Esophagus muscularis mucosa (tissue), 4 donors: ENCODE results near the gene GFRA1. TPM values are rescaled to one million over a fixed set of nuclear protein-coding genes. Genes with fewer than 3 reads are reported as not detected.

ENCODE experiments used
- DNase-seq: peaks from one replicate; pipeline ENCODE4 v3.0.0-alpha.2; 2017; ENCODE audit errors: extremely low spot score
- H3K27ac ChIP-seq, 4 donors: fragments of 200-600 bp; sonication (generic); replicated peaks in 1 of 4; 1 replicate in 3 of 4; 2 replicates in 1 of 4; pipeline ENCODE4 v1.5.1; 2016 to 2019; ENCODE audit warnings: mild to moderate bottlenecking in 1 of 4
- H3K27me3 ChIP-seq, 4 donors: fragments of 200-600 bp; sonication (generic); one replicate each; pipeline versions ENCODE4 v1.5.1 to v1.6.0; 2016 to 2019
- H3K36me3 ChIP-seq, 4 donors: fragments of 200-600 bp; sonication (generic); one replicate each; pipeline ENCODE4 v1.5.1; 2016 to 2019
- H3K4me1 ChIP-seq, 4 donors: fragments of 200-600 bp; sonication (generic); one replicate each; pipeline ENCODE4 v1.5.1; 2016 to 2019
- H3K4me3 ChIP-seq, 4 donors: fragments of 200-600 bp; sonication (generic); 1 replicate in 2 of 4; 2 replicates in 2 of 4; pipeline ENCODE4 v1.5.1; 2016 to 2019; ENCODE audit warnings: mild to moderate bottlenecking in 4 of 4, moderate library complexity in 1 of 4
- H3K9me3 ChIP-seq, 4 donors: fragments of 200-600 bp; sonication (generic); 1 replicate in 3 of 4; 2 replicates in 1 of 4; pipeline ENCODE4 v1.5.1; 2016 to 2019
- CTCF ChIP-seq, 3 experiments: fragments of 200-600 bp in 2 of 3; fragments of 450-650 bp in 1 of 3; sonication (generic) in 2 of 3; IDR thresholded peaks; one replicate each; pipeline ENCODE4 v1.5.1; 2017 to 2019; ENCODE audit warnings: antibody characterized with exemption in 3 of 3, mild to moderate bottlenecking in 2 of 3, moderate library complexity in 1 of 3
- EP300 ChIP-seq: sonication (generic); formaldehyde crosslinking; IDR thresholded peaks from one replicate; pipeline ENCODE4 v1.6.1; 2017; ENCODE audit warnings: antibody characterized with exemption
- POLR2A ChIP-seq: fragments of 450-650 bp; IDR thresholded peaks from one replicate; pipeline ENCODE4 v1.6.1; 2017; ENCODE audit warnings: antibody characterized with exemption, moderate library complexity, mild to moderate bottlenecking, low read depth
- POLR2AphosphoS5 ChIP-seq, 2 donors: sonication (generic); formaldehyde crosslinking; IDR thresholded peaks; one replicate each; pipeline ENCODE4 v1.6.1; 2017; ENCODE audit warnings: antibody characterized with exemption in 2 of 2
- WGBS: methylation state at CpG from one replicate; pipeline ENCODE4 v1.1.5; 2018; 5-methylcytosine and 5-hydroxymethylcytosine counted together
- intact Hi-C: fragments of 100-400 bp; cut with DNase I; formaldehyde crosslinking; loops from one replicate; pipeline ENCODE4 v1.15.1; 2023
- total RNA-seq, 4 donors: library from RNA; depleted of rRNA; stranded (reverse); fragments of >200 nt; gene quantifications; one replicate each; pipeline versions ENCODE4 v1.1.0 to v1.2.1, GENCODE V29; 2016

Gene GFRA1
- total RNA-seq, 4 donors from 2014 or later, result 44.0 to 73.4 (median 64.5) TPM

GRCh38 chr10:116233230-116233629, 39.8 kb downstream of the GFRA1 start:
- TF ChIP-seq CTCF (IDR thresholded peaks at IDR 0.05), result no peak
- no peak for TF ChIP-seq POLR2A
- no peak for TF ChIP-seq POLR2AphosphoS5 (IDR thresholded peaks at IDR 0.05)
- TF ChIP-seq EP300, result no peak
- no peaks in the 10 kb centered on the region for H3K36me3 ChIP-seq
- intact Hi-C loops, result no loop called here
- WGBS, result 100% methylated on average over 2 of the region's 2 CpGs
- H3K27me3 ChIP-seq, result no peaks in the 10 kb centered on the region
- H3K4me3 ChIP-seq, result no peak overlapping the region
- no peak for DNase-seq
- no peak overlapping the region for H3K27ac ChIP-seq
- no peaks in the 10 kb centered on the region for H3K9me3 ChIP-seq
- peaks cover 0 to 6% (median 0%) of the 10 kb centered on the region in 4 donors for H3K4me1 ChIP-seq

- intact Hi-C loops, result no loop called here
- DNase-seq, result no peak
- Histone ChIP-seq H3K4me3 (no peak overlapping the region), H3K27ac (no peak overlapping the region), H3K4me1 (peaks cover 0 to 4% (median 0%) of the 10 kb centered on the region in 4 donors), H3K9me3 (no peaks in the 10 kb centered on the region), H3K27me3 (no peaks in the 10 kb centered on the region), H3K36me3 (no peaks in the 10 kb centered on the region)
- TF ChIP-seq CTCF (IDR thresholded peaks at IDR 0.05), result no peak
- TF ChIP-seq POLR2A, result no peak
- no peak for TF ChIP-seq EP300
- no peak for TF ChIP-seq POLR2AphosphoS5 (IDR thresholded peaks at IDR 0.05)
- WGBS, result 72% methylated on average over 2 of the region's 2 CpGs
Observed at GRCh38 chr10:116232613-116233012, 40.4 kb downstream of the GFRA1 start.

- no peaks in the 10 kb centered on the region for H3K4me1 ChIP-seq
- no peak for TF ChIP-seq POLR2AphosphoS5 (IDR thresholded peaks at IDR 0.05)
- TF ChIP-seq CTCF (IDR thresholded peaks at IDR 0.05), result no peak
- TF ChIP-seq EP300, result no peak
- no peak for TF ChIP-seq POLR2A
- no peaks in the 10 kb centered on the region for H3K27me3 ChIP-seq
- H3K4me3 ChIP-seq, result no peak overlapping the region
- DNase-seq, result no peak
- H3K27ac ChIP-seq, result no peak overlapping the region
- WGBS, result 97% methylated on average over 3 of the region's 6 CpGs
- H3K9me3 ChIP-seq, result no peaks in the 10 kb centered on the region
- no peaks in the 10 kb centered on the region for H3K36me3 ChIP-seq
- intact Hi-C loops, result no loop called here
Observed at GRCh38 chr10:116226766-116227165, 46.2 kb downstream of the GFRA1 start.

GRCh38 chr10:116226053-116226452, 47.0 kb downstream of the GFRA1 start:
- 84% methylated on average over 4 of the region's 5 CpGs for WGBS
- no peak for DNase-seq
- H3K27ac ChIP-seq, result no peak overlapping the region
- no peaks in the 10 kb centered on the region for H3K4me1 ChIP-seq
- TF ChIP-seq CTCF (IDR thresholded peaks at IDR 0.05) (no peak), EP300 (no peak), POLR2A (no peak), POLR2AphosphoS5 (IDR thresholded peaks at IDR 0.05) (no peak)
- no peak overlapping the region for H3K4me3 ChIP-seq
- H3K27me3 ChIP-seq, result no peaks in the 10 kb centered on the region
- no peaks in the 10 kb centered on the region for H3K36me3 ChIP-seq
- intact Hi-C loops, result no loop called here
- H3K9me3 ChIP-seq, result no peaks in the 10 kb centered on the region

GRCh38 chr10:116223289-116223688, 49.7 kb downstream of the GFRA1 start:
- no peaks in the 10 kb centered on the region for H3K27me3 ChIP-seq
- 81% methylated on average over 3 of the region's 3 CpGs for WGBS
- intact Hi-C loops, result no loop called here
- H3K4me3 ChIP-seq, result no peak overlapping the region
- no peaks in the 10 kb centered on the region for H3K4me1 ChIP-seq
- no peaks in the 10 kb centered on the region for H3K9me3 ChIP-seq
- no peak for DNase-seq
- no peaks in the 10 kb centered on the region for H3K36me3 ChIP-seq
- no peak overlapping the region for H3K27ac ChIP-seq
- no peak for TF ChIP-seq EP300
- TF ChIP-seq POLR2A, result no peak
- no peak for TF ChIP-seq CTCF (IDR thresholded peaks at IDR 0.05)
- no peak for TF ChIP-seq POLR2AphosphoS5 (IDR thresholded peaks at IDR 0.05)
